GM19438 (cell line): ENCODE data around the gene FAM187B.

ENCODE experiments used
- ATAC-seq: cut with Tn5 transposase; IDR thresholded peaks from one replicate; pipeline ENCODE4 v1.9.1; 2021; ENCODE audit warnings: low read depth; ENCODE audit not compliant: unreplicated experiment

The FAM187B gene

GRCh38 chr19:35194012-35194984, 34.2 kb downstream of the FAM187B start:
- ATAC-seq: no peak

- ATAC-seq: no peak
These were observed 43.7 kb downstream of the FAM187B start for GRCh38 chr19:35184884-35185283.

GRCh38 chr19:35184267-35184666, 44.3 kb downstream of the FAM187B start:
- ATAC-seq: no peak

GRCh38 chr19:35181387-35181786, 47.2 kb downstream of the FAM187B start:
- ATAC-seq: no peak

- ATAC-seq: no peak
These were observed 48.7 kb downstream of the FAM187B start for GRCh38 chr19:35179830-35180229.

GRCh38 chr19:35178701-35179100, 49.8 kb downstream of the FAM187B start:
- ATAC-seq: no peak

GRCh38 chr19:35177377-35178274, 50.9 kb downstream of the FAM187B start:
- ATAC-seq: no peak

GRCh38 chr19:35176181-35176570, 52.4 kb downstream of the FAM187B start:
- no peak for ATAC-seq
